ENCODE results near the gene GRK5.

- TF ChIP-seq CTCF (IDR thresholded peaks at IDR 0.05; ENCODE audit: low read depth, low read length, poor library complexity, severe bottlenecking) (no peak), EZH2phosphoT487 (IDR thresholded peaks at IDR 0.05; ENCODE audit: borderline replicate concordance, low read length) (no peak)
These were observed 288.2 kb downstream of the GRK5 start for GRCh38 chr10:119495545-119495944.
